ENCODE data around the gene GLIS1. TPM values are rescaled to one million over a fixed set of nuclear protein-coding genes. Genes with fewer than 3 reads are reported as not detected.

The GLIS1 gene
- polyA plus RNA-seq, 1 donor, result 0.58 TPM

DNA sequence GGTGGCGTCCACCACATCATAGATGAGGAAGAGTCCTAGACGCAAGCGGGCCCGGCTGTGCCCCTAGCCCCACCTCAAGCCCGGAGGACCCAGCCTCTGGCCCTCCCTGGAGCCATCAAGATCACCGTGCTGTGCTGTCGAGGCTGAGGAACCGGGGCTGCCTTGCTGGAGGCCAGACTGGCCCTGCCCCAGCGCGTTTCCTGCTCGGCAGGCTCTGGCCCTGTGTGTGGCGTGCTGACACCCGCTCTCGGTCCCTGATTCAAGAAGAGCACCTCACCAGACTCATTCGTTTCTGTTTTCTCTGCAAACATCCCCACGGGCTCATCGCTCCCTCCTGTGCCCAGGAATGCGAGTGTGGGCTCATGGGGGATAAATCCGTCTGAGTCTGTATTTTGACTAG, 51.1 kb downstream of the GLIS1 start:
- peaks cover 36% of the 10 kb centered on the region for H3K27me3 ChIP-seq (ENCODE audit: control insufficient read depth, insufficient read depth, low read length)
- H3K4me1 ChIP-seq (ENCODE audit: control insufficient read depth, insufficient read depth, low read length), result peaks cover 11% of the 10 kb centered on the region
- no peak overlapping the region for H3K27ac ChIP-seq (ENCODE audit: low read length)
- no peaks in the 10 kb centered on the region for H3K9me3 ChIP-seq (ENCODE audit: control insufficient read depth, low read depth, low read length)
- no peak overlapping the region for H3K4me3 ChIP-seq (ENCODE audit: low read length)
- no CpG with 5 or more reads among the region's 19 CpGs for WGBS (ENCODE audit: insufficient coverage, low lambda C conversion rate)
- no peak for DNase-seq
- H3K36me3 ChIP-seq (ENCODE audit: control insufficient read depth, insufficient read depth, low read length), result no peaks in the 10 kb centered on the region

GRCh38 chr1:53687426-53687825, 51.5 kb downstream of the GLIS1 start:
- WGBS (ENCODE audit: insufficient coverage, low lambda C conversion rate), result no CpG with 5 or more reads among the region's 14 CpGs
- Histone ChIP-seq H3K36me3 (ENCODE audit: control insufficient read depth, insufficient read depth, low read length) (no peaks in the 10 kb centered on the region), H3K4me3 (ENCODE audit: low read length) (no peak overlapping the region), H3K9me3 (ENCODE audit: control insufficient read depth, low read depth, low read length) (no peaks in the 10 kb centered on the region), H3K4me1 (ENCODE audit: control insufficient read depth, insufficient read depth, low read length) (peaks cover 15% of the 10 kb centered on the region), H3K27me3 (ENCODE audit: control insufficient read depth, insufficient read depth, low read length) (peaks cover 36% of the 10 kb centered on the region), H3K27ac (ENCODE audit: low read length) (no peak overlapping the region)
- DNase-seq, result no peak

DNA sequence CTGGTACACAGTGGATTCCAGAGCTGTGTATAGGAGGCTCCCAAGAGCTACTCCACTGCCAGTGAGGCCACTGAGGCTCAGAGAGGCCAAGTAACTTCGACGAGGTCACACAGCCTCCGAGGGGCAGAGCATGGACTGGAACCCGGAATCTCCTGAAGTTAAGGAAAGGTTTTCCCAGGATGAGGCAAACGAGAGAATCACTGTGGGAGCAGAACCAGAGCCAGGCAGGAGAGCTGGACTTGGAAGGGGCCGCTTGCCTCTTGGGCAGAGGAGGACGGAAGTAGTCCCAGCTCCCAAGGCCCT, 52.0 kb downstream of the GLIS1 start:
- H3K9me3 ChIP-seq (ENCODE audit: control insufficient read depth, low read depth, low read length), result no peaks in the 10 kb centered on the region
- H3K4me3 ChIP-seq (ENCODE audit: low read length), result no peak overlapping the region
- DNase-seq, result no peak
- no peak overlapping the region for H3K27ac ChIP-seq (ENCODE audit: low read length)
- H3K4me1 ChIP-seq (ENCODE audit: control insufficient read depth, insufficient read depth, low read length), result peaks cover 19% of the 10 kb centered on the region
- H3K27me3 ChIP-seq (ENCODE audit: control insufficient read depth, insufficient read depth, low read length), result peaks cover 36% of the 10 kb centered on the region
- no peaks in the 10 kb centered on the region for H3K36me3 ChIP-seq (ENCODE audit: control insufficient read depth, insufficient read depth, low read length)
- no CpG with 5 or more reads among the region's 7 CpGs for WGBS (ENCODE audit: insufficient coverage, low lambda C conversion rate)

GRCh38 chr1:53686091-53686964, 52.6 kb downstream of the GLIS1 start:
- H3K4me3 ChIP-seq (ENCODE audit: low read length), result no peak overlapping the region
- no peaks in the 10 kb centered on the region for H3K36me3 ChIP-seq (ENCODE audit: control insufficient read depth, insufficient read depth, low read length)
- DNase-seq, result no peak
- H3K4me1 ChIP-seq (ENCODE audit: control insufficient read depth, insufficient read depth, low read length), result peaks cover 25% of the 10 kb centered on the region
- no CpG with 5 or more reads among the region's 13 CpGs for WGBS (ENCODE audit: insufficient coverage, low lambda C conversion rate)
- no peaks in the 10 kb centered on the region for H3K9me3 ChIP-seq (ENCODE audit: control insufficient read depth, low read depth, low read length)
- H3K27me3 ChIP-seq (ENCODE audit: control insufficient read depth, insufficient read depth, low read length), result peaks cover 36% of the 10 kb centered on the region
- no peak overlapping the region for H3K27ac ChIP-seq (ENCODE audit: low read length)

- no peak for DNase-seq
- Histone ChIP-seq H3K36me3 (ENCODE audit: control insufficient read depth, insufficient read depth, low read length) (no peaks in the 10 kb centered on the region), H3K9me3 (ENCODE audit: control insufficient read depth, low read depth, low read length) (no peaks in the 10 kb centered on the region), H3K4me1 (ENCODE audit: control insufficient read depth, insufficient read depth, low read length) (peaks cover 30% of the 10 kb centered on the region), H3K27me3 (ENCODE audit: control insufficient read depth, insufficient read depth, low read length) (peaks cover 36% of the 10 kb centered on the region), H3K4me3 (ENCODE audit: low read length) (no peak overlapping the region), H3K27ac (ENCODE audit: low read length) (no peak overlapping the region)
- no CpG with 5 or more reads among the region's 28 CpGs for WGBS (ENCODE audit: insufficient coverage, low lambda C conversion rate)
These were observed 53.5 kb downstream of the GLIS1 start for GRCh38 chr1:53685272-53686051.

GRCh38 chr1:53684741-53685140, 54.2 kb downstream of the GLIS1 start:
- H3K27me3 ChIP-seq (ENCODE audit: control insufficient read depth, insufficient read depth, low read length), result peaks cover 36% of the 10 kb centered on the region

GRCh38 chr1:53683986-53684740, 54.8 kb downstream of the GLIS1 start:
- no CpG with 5 or more reads among the region's 3 CpGs for WGBS (ENCODE audit: insufficient coverage, low lambda C conversion rate)
- Histone ChIP-seq H3K4me1 (ENCODE audit: control insufficient read depth, insufficient read depth, low read length) (peaks cover 30% of the 10 kb centered on the region), H3K27ac (ENCODE audit: low read length) (no peak overlapping the region), H3K27me3 (ENCODE audit: control insufficient read depth, insufficient read depth, low read length) (peaks cover 36% of the 10 kb centered on the region), H3K4me3 (ENCODE audit: low read length) (no peak overlapping the region), H3K9me3 (ENCODE audit: control insufficient read depth, low read depth, low read length) (no peaks in the 10 kb centered on the region), H3K36me3 (ENCODE audit: control insufficient read depth, insufficient read depth, low read length) (no peaks in the 10 kb centered on the region)
- DNase-seq, result no peak

More at GRCh38 chr1:53684741-53685140, 54.2 kb downstream of the GLIS1 start:
- no peaks in the 10 kb centered on the region for H3K9me3 ChIP-seq (ENCODE audit: control insufficient read depth, low read depth, low read length)
- peaks cover 30% of the 10 kb centered on the region for H3K4me1 ChIP-seq (ENCODE audit: control insufficient read depth, insufficient read depth, low read length)
- no peak for DNase-seq
- WGBS (ENCODE audit: insufficient coverage, low lambda C conversion rate), result no CpG with 5 or more reads among the region's 1 CpG
- H3K27ac ChIP-seq (ENCODE audit: low read length), result no peak overlapping the region
- H3K4me3 ChIP-seq (ENCODE audit: low read length), result no peak overlapping the region
- no peaks in the 10 kb centered on the region for H3K36me3 ChIP-seq (ENCODE audit: control insufficient read depth, insufficient read depth, low read length)

- Histone ChIP-seq H3K4me3 (ENCODE audit: low read length) (no peak overlapping the region), H3K27ac (ENCODE audit: low read length) (no peak overlapping the region), H3K27me3 (ENCODE audit: control insufficient read depth, insufficient read depth, low read length) (peaks cover 36% of the 10 kb centered on the region), H3K36me3 (ENCODE audit: control insufficient read depth, insufficient read depth, low read length) (no peaks in the 10 kb centered on the region), H3K4me1 (ENCODE audit: control insufficient read depth, insufficient read depth, low read length) (peaks cover 30% of the 10 kb centered on the region), H3K9me3 (ENCODE audit: control insufficient read depth, low read depth, low read length) (no peaks in the 10 kb centered on the region)
- WGBS (ENCODE audit: insufficient coverage, low lambda C conversion rate), result no CpG with 5 or more reads among the region's 6 CpGs
- no peak for DNase-seq
These were observed 56.1 kb downstream of the GLIS1 start for GRCh38 chr1:53682881-53683280.

DNA sequence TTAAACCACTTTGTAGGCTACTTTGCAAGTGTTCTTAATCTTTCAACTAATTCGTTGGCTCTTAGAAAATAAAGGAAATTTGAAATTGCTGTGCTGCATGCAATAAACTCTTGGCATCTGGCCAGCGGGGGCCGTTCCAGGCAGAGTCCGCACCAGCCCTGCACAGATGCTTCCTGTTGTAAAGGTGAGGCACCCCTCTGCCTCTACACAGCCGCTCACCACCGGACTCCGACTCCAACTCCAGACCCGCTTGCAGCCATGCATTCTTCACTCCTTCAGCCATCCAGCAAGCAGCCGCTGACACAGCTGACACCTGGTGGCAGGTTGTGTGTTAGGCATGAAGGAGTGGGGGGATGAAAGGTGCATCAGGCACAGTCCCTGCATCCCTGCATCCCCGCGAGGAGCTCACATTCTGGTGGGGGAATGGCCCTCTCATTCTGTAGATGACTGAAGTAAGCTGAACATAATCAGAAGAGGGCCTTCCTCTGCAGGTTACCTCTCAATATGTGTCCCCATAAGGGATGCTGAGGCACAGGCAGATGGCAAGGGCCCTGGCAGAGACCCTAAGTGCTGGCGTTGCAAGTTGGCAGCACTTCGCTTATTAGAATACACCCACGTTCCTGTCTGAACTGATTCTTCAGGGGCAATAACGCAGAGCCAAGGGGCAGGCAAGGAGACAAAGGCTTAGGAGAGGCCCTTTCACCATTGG, 56.8 kb downstream of the GLIS1 start:
- Histone ChIP-seq H3K27ac (ENCODE audit: low read length) (no peak overlapping the region), H3K4me1 (ENCODE audit: control insufficient read depth, insufficient read depth, low read length) (peaks cover 30% of the 10 kb centered on the region), H3K36me3 (ENCODE audit: control insufficient read depth, insufficient read depth, low read length) (no peaks in the 10 kb centered on the region), H3K27me3 (ENCODE audit: control insufficient read depth, insufficient read depth, low read length) (peaks cover 31% of the 10 kb centered on the region), H3K9me3 (ENCODE audit: control insufficient read depth, low read depth, low read length) (no peaks in the 10 kb centered on the region), H3K4me3 (ENCODE audit: low read length) (no peak overlapping the region)
- WGBS (ENCODE audit: insufficient coverage, low lambda C conversion rate), result no CpG with 5 or more reads among the region's 15 CpGs
- peak; percentile 91 to 97 for DNase-seq
